C4-2B (cell line): ENCODE data around the gene KIF13A.

Experiments used
- CTCF ChIP-seq: fragments of 450-650 bp; conservative IDR thresholded peaks from 2 replicates; pipeline ENCODE4 v1.5.1; 2017; ENCODE audit warnings: mild to moderate bottlenecking
- ZFX ChIP-seq: fragments of 450-650 bp; IDR thresholded peaks from 2 replicates; pipeline ENCODE4 v1.6.1; 2017

GRCh38 chr6:17813542-17813941 lies 173.9 kb downstream of the KIF13A start:
- TF ChIP-seq CTCF (no peak), ZFX (no peak)
